Stimulated activated CD4-positive, alpha-beta T cell treated with anti-CD3 and anti-CD28 coated beads, Interleukin-4, amount 100 ng/mL, for 24 hours (primary cell): ENCODE measurements around the gene WDR46.
A peak's percentile ranks its signal among the peaks of the same experiment; 100 is the strongest.

Experiments
- DNase-seq: peaks from one replicate; pipeline ENCODE4 v3.0.0-alpha.2; 2020

Gene WDR46, protein sequence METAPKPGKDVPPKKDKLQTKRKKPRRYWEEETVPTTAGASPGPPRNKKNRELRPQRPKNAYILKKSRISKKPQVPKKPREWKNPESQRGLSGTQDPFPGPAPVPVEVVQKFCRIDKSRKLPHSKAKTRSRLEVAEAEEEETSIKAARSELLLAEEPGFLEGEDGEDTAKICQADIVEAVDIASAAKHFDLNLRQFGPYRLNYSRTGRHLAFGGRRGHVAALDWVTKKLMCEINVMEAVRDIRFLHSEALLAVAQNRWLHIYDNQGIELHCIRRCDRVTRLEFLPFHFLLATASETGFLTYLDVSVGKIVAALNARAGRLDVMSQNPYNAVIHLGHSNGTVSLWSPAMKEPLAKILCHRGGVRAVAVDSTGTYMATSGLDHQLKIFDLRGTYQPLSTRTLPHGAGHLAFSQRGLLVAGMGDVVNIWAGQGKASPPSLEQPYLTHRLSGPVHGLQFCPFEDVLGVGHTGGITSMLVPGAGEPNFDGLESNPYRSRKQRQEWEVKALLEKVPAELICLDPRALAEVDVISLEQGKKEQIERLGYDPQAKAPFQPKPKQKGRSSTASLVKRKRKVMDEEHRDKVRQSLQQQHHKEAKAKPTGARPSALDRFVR

GRCh38 chr6:33288921-33289783, at the start of gene WDR46, which contains the start of gene PFDN6:
WDR46 (minus strand) TSS chr6:33289239; CDS start chr6:33289170, 69 bp downstream.
PFDN6 (plus strand) TSS chr6:33289601; CDS start chr6:33289857, 256 bp downstream.
- peak; percentile 87 for DNase-seq

GRCh38 chr6:33336495-33336894, 47.5 kb upstream of the WDR46 start:
- DNase-seq, result no peak

DNA sequence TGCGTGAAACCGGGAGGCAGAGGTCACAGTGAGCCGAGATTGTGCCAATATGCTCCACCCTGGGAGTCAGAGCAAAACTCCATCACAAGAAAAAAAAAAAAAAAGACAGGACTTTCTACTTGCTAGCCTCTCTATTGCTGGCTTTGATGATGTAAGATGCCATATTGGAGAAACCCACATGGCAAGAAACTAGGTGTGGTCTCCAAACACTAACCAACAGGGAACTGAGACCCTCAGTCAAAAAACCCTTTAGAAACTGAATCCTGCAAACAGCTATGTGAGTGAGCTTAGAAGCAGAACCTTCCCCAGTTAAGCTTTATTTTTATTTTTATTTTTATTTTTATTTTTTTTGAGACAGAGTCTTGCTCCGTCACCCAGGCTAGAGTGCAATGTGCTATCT, 46.9 kb upstream of the WDR46 start:
- no peak for DNase-seq

GRCh38 chr6:33333666-33334065, 44.6 kb upstream of the WDR46 start:
- DNase-seq, result no peak

GRCh38 chr6:33330736-33331135, 41.7 kb upstream of the WDR46 start:
- no peak for DNase-seq

DNA sequence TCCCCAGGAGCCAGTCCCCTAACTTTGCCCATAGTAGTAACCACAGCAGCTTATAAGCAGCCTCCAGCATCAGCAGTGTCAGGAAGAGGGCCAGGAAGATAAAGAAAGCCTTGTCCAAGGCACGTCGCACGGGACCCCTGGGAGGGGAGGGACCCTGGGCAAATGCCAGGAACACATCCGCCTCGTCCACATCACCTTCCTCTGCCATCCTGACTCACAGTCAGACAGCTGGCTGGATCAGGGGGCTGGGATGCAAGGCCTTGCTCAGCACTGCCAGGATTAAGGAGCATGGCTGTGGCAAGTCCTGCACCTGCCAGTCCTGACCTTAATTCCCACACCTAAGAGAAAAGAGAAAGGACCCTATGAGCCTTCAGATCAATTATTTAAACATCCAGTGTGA, 40.0 kb upstream of the WDR46 start:
- DNase-seq, result no peak

DNA sequence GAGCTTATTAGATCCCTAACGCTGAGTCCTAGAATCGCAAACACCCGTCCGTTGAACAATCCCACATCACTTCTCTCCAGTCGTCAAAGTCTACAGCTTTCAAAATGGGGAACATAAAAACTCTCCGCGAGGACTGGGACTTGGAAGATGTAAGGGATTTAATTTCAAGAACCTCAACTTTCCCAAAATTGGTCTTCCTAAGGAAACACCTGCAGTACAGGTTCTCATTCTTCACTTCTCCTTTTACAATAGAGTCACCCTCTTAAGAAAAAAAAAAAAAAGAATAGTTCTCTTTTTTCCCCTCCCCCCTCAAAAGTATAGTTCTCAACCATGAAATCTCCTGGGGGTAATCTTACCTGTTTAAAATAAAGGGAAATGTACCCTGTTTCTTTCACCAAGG, 35.1 kb upstream of the WDR46 start:
- no peak for DNase-seq

DNA sequence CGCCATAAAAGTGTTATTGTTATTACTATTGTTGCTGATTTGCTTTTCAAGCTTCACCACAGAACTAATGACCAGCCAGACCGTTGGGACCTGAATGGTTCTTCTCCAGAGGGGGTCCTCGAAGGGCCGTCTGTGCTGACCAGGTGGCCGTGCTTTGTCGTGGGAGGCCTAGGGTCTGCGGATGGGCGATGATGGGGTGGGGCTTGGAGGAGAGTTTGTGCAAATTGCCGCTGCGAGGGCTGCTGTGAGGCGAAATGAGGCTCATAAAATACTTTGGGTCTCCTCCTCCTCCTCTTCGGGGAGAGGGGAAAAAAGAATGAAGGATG, 34.5 kb upstream of the WDR46 start:
- no peak for DNase-seq

GRCh38 chr6:33321227-33321626, 32.2 kb upstream of the WDR46 start:
- DNase-seq, result no peak

- no peak for DNase-seq
These were observed 31.5 kb upstream of the WDR46 start for GRCh38 chr6:33320315-33321181.

- DNase-seq, result no peak
These were observed 30.9 kb upstream of the WDR46 start for GRCh38 chr6:33319939-33320314.

DNA sequence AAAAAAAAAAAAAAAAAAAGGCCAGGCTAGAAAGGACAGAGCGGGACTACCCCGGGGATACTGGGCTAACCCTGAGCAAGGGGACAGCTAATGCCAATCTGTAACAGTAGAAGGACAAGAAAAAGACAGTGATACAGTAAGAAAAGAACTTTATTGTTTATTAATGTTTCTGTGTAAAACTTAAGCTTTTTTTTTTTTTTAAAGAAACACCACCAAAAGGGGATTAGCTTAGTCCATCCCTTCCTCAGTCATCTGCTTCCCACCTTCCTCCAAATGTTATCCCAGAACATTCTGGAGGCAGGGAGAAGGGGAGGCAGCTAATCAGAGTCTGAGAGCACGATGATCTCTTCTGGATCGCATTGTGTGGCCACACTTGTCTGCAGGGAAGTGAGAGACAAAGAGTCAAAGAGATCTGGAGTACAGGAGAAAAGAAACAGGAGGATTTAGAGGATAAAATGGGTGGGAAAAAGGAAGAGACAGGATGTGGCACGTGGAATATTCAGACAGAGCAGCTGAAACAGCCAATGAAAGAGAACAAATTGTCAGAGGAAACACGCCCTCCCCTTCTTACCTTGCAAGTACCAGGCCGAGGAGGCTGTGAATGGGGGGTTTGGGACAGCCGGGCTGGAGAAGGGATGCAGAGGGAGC, 29.5 kb upstream of the WDR46 start:
- DNase-seq, result no peak

DNA sequence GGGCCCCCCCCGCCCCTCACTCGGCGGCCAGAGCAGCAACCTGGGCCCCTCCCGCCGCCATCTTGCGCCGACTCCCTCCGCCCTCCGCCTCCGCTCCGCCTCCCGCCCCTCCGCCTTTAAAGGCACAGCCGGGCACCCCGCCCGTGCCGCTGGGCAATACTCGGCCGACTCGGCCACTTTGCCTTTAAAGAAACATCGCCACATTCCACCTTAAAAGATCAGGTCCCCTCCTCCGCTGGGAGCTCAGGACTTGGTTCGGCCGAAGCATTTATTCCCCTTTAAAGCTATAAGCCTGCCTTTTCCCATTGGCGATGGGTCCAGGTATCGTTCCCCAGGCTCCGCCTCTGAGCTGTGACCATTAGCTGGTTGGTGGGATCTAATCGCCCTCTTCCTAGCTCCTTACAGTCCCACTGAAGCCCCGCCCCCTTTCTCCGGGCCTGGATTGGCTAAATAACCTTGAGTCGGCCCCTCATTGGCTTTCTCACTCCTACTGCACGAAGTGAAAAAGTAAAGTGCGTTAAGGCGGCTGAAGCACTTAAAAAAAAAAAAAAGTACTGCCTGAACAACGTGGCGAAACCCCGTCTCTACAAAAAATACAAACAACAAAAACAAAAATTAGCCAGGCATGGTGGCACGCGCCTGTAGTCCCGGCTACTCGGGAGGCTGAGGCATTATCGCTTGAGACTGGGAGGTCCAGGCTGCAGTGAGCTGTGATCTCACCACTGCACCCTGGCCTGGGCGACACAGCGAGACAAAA, 28.8 kb upstream of the WDR46 start, which contains the start of gene ZBTB22:
TSS of gene ZBTB22 (minus strand) at position 76 of the 757 bp plus-strand sequence. CDS start 828 bp downstream, outside the sequence.
- peak; percentile 96 for DNase-seq

DNA sequence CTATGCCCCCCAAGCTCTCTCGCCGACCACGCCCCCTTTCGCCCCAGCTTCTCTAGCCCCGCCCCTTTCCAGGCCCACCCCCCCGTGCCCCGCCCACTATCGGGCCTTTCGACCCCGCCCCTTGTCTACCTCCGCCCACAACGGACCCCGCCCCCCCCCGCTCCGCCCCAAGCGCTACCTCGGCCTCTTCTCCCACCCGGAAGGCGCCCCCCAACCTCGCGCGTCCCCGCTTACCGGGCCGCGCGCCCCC, 28.3 kb upstream of the WDR46 start:
- DNase-seq, result no peak

DNA sequence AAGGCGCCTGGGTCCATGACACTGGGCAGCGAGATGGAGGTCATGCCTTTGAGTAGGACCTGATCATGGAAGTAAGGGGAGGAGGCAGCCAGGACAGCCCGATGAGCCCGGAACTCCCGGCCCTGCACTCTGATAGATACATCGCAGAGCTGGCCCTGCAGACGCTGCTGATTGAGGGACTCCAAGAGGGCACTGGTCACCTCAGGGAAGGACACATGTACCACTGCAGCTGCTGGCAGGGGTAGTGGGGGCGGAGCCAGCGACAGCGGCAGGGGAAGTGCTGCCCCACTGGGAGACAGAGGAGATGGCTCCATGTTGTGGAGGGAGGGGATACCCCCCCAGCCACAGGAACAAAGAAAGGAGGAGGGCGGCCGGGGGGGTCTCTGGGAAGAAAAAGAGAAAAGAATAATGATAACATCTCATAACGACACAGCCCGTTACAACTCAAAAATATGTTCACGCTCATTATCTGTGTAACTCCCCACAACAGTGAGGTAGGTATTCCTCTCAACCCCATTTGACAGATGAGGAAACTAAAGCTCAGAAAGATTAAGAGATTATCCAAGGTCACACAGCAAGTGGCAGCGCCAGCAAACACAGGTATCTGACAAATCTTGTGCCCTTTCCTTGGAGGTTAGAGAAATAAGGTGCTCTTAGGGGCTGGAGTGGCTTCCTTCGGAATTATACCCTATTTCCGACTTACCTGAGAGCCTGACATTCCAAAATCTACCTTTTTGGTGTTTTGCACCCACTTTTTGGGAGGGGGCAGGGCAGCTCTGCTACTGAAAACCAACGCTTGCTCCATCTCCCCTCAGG, 27.8 kb upstream of the WDR46 start:
- DNase-seq, result no peak

DNA sequence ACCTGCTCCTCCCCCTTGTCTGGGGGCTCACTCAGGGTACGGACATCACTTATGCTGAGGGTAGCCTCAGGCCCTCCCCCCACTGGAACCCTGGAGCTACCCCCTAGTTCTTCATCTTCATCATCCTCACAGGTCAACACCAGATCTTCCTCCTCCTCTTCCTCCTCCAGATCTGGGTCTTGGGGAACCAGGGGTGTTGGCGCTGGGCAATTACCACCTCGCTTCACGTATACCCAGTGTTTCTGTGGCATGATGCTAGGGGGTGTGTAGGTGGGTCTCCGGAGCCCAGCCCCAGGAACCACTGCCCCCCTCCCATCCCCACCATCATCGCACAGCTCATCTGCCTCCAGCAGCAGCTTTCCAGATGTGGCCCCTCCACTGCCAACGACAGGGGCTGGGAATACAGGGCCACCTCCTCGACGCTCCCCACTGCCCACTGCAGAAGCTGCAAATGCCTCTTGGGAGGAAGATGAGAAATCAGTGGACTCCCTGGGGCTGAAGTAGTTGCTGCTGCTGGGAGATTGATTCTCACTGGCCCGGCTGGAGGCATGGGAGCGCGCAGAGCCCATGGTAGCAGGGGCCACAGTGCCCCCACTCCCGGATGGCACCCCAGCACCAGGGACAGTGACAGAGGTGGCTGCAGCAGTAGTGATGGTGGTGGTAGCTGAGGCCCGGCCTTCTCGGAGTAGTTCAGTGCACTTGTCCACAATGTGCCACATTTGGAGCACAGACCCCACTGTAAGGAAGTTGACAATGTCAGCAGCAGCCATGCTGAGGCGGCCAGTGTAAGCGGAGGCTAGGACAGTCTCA, 27.0 kb upstream of the WDR46 start:
- DNase-seq, result no peak

- no peak for DNase-seq
These were observed 26.1 kb upstream of the WDR46 start for GRCh38 chr6:33314943-33315792.

DNA sequence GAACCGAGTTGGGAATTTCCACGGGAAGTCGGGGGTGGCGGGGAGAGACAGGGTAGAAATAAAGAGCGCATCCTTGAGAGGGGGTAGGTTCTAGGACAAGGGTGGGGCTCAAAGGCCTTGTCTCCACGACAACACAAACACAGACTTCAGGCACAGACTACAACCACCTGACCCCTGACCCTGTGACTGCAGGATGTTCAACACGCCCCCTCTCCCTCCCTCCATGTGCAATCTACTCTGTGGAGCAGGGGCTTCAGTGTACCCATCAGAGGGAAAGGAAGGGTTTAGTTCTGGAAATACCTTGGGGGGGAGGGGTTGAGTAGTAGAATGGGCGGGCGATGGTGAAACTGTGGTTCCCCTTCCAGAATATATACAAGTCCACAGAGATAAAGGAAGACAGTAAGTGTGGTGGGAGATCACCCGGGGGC, 25.5 kb upstream of the WDR46 start:
- DNase-seq, result peak; percentile 70
